ENCODE results near the gene CCDC87.

DNA sequence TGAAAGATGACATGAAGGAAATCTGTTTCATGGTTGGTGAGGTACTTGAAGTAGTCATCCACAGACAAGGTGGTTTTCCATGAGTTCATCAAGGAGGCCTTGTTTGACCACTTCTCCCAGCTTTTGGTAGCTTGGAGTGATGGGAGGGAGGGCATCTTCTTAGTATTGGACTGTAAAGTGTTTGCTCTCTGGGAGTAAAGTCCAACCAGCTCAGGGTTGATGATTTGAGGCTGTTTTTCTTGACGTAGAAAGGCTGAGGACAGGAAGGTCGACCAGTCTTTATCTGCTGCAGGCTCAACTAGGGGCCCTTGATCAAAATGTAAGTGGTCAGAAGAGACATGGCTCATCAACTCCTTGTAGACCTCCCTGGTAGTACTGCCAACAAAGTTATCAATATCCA is 1.7 kb downstream of the CCDC87 start:
- TF ChIP-seq CTCF (IDR thresholded peaks at IDR 0.05) (no peak), POLR2A (IDR thresholded peaks at IDR 0.05) (no peak)

Data from testis (tissue), 2 donors.